Left ventricle myocardium inferior (tissue), 1 donor: ENCODE data around the gene PKN3. TPM values are rescaled to one million over a fixed set of nuclear protein-coding genes. Genes with fewer than 3 reads are reported as not detected.

ENCODE experiments used
- DNase-seq: peaks from one replicate; pipeline ENCODE4 v3.0.0-alpha.2; 2020
- H3K27ac ChIP-seq: fragments of 200-600 bp; replicated peaks from 2 replicates; pipeline ENCODE4 v1.8.0; 2021
- H3K27me3 ChIP-seq: fragments of 200-600 bp; 2 replicates; pipeline ENCODE4 v1.8.0; 2021; ENCODE audit warnings: low read depth
- H3K36me3 ChIP-seq: fragments of 200-600 bp; 2 replicates; pipeline ENCODE4 v1.8.0; 2021
- H3K4me1 ChIP-seq: fragments of 200-600 bp; 2 replicates; pipeline ENCODE4 v1.8.0; 2021
- H3K4me3 ChIP-seq: fragments of 200-600 bp; 2 replicates; pipeline ENCODE4 v1.8.0; 2021; ENCODE audit warnings: mild to moderate bottlenecking, moderate library complexity
- H3K9me3 ChIP-seq: fragments of 200-600 bp; replicated peaks from 2 replicates; pipeline ENCODE4 v1.8.0; 2021
- CTCF ChIP-seq: fragments of 200-600 bp; IDR thresholded peaks from 2 replicates; pipeline ENCODE4 v1.8.0; 2021; ENCODE audit warnings: antibody characterized with exemption, mild to moderate bottlenecking, borderline replicate concordance
- intact Hi-C: fragments of 100-400 bp; cut with micrococcal nuclease; formaldehyde crosslinking; loops from one replicate; pipeline ENCODE4 v1.11.0; 2022
- total RNA-seq: library from RNA; stranded (reverse); fragmentation: NEBNext Ultra II Directional; extraction: Animal tissue kit (Norgen Biotek cat#: 25700); gene quantifications from one replicate; pipeline ENCODE4 v1.2.1, GENCODE V29; 2021
- donor health status: DM: no; HTN: yes; CAD: no; lungs with severe emphysema.

PKN3 gene
- total RNA-seq, 1 donor from 2014 or later, result 6.3 TPM

- Histone ChIP-seq H3K36me3 (no peaks in the 10 kb centered on the region), H3K4me1 (peaks cover 33% of the 10 kb centered on the region), H3K27ac (peak overlapping the region; percentile 96), H3K9me3 (no peaks in the 10 kb centered on the region), H3K27me3 (no peaks in the 10 kb centered on the region), H3K4me3 (peak overlapping the region; percentile 96)
- no peak for TF ChIP-seq CTCF
- intact Hi-C loops, result no loop called here
- peak; percentile 11 for DNase-seq
Measured at GRCh38 chr9:128701227-128701854, 962 bp upstream of the PKN3 start.

DNA sequence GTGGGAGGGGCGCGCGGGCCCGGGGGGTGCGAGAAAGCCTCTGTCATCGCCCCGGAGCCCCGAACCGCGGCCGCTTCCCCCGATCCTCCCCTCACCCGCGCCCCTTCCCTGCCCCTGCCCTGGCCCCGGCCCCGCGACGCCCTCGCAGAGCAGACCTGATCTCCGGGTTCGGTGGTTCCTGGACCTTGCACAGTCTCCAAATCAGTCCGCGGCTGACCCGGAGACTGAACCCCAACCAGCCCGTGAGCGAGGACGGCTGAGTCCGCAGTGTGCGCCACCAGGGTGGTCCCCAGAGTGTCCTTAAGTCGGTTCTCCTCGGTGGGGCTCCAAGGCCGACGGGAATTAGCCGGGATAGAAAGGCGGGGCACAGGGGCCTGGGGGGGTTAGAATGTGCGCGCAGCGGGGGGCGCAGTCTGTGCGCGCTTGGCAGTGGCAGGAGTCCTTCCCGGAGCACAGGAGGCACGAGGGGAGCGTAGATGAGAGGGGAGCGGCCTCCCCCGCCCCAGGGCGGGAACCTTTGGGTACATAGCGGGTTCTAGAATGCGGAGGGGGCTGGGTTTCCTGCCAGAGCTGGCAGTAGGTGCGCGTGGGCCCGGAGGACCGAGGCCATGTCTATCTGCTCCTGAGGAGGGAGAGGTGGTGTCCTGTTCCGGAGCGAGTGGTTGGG, 779 bp downstream of the PKN3 start:
- Histone ChIP-seq H3K36me3 (peaks cover 4% of the 10 kb centered on the region), H3K27me3 (no peaks in the 10 kb centered on the region), H3K9me3 (no peaks in the 10 kb centered on the region), H3K4me1 (peaks cover 33% of the 10 kb centered on the region), H3K4me3 (peak overlapping the region; percentile 96), H3K27ac (peak overlapping the region; percentile 96)
- DNase-seq, result peak; percentile 40
- intact Hi-C loops, result no loop called here
- no peak for TF ChIP-seq CTCF

- peak; percentile 62 for DNase-seq
- Histone ChIP-seq H3K36me3 (peaks cover 4% of the 10 kb centered on the region), H3K27me3 (no peaks in the 10 kb centered on the region), H3K4me3 (peak overlapping the region; percentile 96), H3K27ac (peak overlapping the region; percentile 96), H3K9me3 (no peaks in the 10 kb centered on the region), H3K4me1 (peaks cover 33% of the 10 kb centered on the region)
- no peak for TF ChIP-seq CTCF
- intact Hi-C loops, result no loop called here
Measured at GRCh38 chr9:128703616-128704355, 1.5 kb downstream of the PKN3 start.

DNA sequence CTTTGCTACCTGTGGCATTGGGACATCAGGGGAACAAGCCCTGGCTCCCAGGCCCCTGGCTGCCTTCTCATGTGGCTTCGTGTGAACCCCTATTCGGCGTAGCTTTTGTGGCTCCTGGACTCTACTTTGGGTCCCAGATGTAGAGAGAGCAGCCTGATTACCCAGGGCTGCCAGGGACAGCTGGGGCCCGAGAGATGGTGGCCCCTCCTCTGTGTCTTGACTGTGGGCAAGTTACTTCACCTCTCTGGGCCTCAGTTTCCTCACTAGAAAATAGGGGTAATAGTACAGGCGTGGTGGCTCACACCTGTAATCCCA, 2.0 kb downstream of the PKN3 start:
- peak overlapping the region; percentile 96 for H3K27ac ChIP-seq
- no peak for DNase-seq
- no peaks in the 10 kb centered on the region for H3K27me3 ChIP-seq
- H3K4me1 ChIP-seq, result peaks cover 33% of the 10 kb centered on the region
- intact Hi-C loops, result no loop called here
- peaks cover 4% of the 10 kb centered on the region for H3K36me3 ChIP-seq
- H3K4me3 ChIP-seq, result peak overlapping the region; percentile 96
- no peaks in the 10 kb centered on the region for H3K9me3 ChIP-seq
- TF ChIP-seq CTCF, result no peak

GRCh38 chr9:128705051-128705965, 3.0 kb downstream of the PKN3 start:
- Histone ChIP-seq H3K4me1 (peaks cover 33% of the 10 kb centered on the region), H3K9me3 (no peaks in the 10 kb centered on the region), H3K4me3 (no peak overlapping the region), H3K27ac (peak overlapping the region; percentile 96), H3K27me3 (no peaks in the 10 kb centered on the region), H3K36me3 (peaks cover 6% of the 10 kb centered on the region)
- no peak for TF ChIP-seq CTCF
- intact Hi-C loops, result no loop called here
- no peak for DNase-seq
